ENCODE data around the gene RELA. TPM values are rescaled to one million over a fixed set of nuclear protein-coding genes. Genes with fewer than 3 reads are reported as not detected.
A peak's percentile ranks its signal among the peaks of the same experiment; 100 is the strongest.

RELA gene
- total RNA-seq, 1 experiment from 2014 or later = 35.1 TPM

DNA sequence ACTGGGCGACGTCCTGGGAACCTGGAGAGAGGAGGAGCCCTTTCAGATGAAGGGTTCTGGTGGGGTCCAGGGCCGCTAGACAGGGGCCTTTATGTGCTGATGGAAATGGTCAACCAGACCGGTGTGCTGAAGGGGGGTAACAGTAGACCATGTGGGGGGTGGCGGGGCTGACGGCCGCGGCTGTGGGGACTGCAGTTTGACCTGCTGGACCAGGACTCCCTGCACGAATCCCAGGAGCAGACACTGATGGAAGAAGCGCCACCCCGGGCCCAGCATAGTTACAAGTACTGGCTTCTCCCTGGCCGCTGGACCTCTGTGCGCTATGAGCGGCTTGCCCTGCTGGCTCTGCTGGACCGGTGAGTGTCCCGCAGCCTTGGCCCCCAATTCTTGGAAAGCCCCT, 40.7 kb downstream of the RELA start:
- DNase-seq (ENCODE audit: low spot score) = no peak
- H3K4me1 Mint-ChIP-seq = no peaks in the 10 kb centered on the region; the same call in 1 of the 2 replicates
- H3K9me3 Mint-ChIP-seq = no peaks in the 10 kb centered on the region
- 0 out of 2 replicates have a peak overlapping the region, but pooled peaks have one; percentile 87 for H3K27ac Mint-ChIP-seq
- POLR2A ChIA-PET = no interaction called here
- H3K27me3 Mint-ChIP-seq (ENCODE audit: low read depth) = no peaks in the 10 kb centered on the region
- TF ChIP-seq, protein P1, sequence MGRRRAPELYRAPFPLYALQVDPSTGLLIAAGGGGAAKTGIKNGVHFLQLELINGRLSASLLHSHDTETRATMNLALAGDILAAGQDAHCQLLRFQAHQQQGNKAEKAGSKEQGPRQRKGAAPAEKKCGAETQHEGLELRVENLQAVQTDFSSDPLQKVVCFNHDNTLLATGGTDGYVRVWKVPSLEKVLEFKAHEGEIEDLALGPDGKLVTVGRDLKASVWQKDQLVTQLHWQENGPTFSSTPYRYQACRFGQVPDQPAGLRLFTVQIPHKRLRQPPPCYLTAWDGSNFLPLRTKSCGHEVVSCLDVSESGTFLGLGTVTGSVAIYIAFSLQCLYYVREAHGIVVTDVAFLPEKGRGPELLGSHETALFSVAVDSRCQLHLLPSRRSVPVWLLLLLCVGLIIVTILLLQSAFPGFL (CRISPR knock-in tag; IDR thresholded peaks at IDR 0.05; ENCODE audit: borderline replicate concordance) = no peak
- TF ChIP-seq ZNF121 (CRISPR knock-in tag; IDR thresholded peaks at IDR 0.05) (no peak), MXD4 (CRISPR knock-in tag; IDR thresholded peaks at IDR 0.05; ENCODE audit: borderline replicate concordance) (no peak), JAZF1 (CRISPR knock-in tag; IDR thresholded peaks at IDR 0.05) (no peak), ZNF396 (CRISPR knock-in tag; IDR thresholded peaks at IDR 0.05; ENCODE audit: borderline replicate concordance) (no peak), ZNF425 (CRISPR knock-in tag; conservative IDR thresholded peaks at IDR 0.05) (no peak), GRHL2 (CRISPR knock-in tag; IDR thresholded peaks at IDR 0.05; ENCODE audit: insufficient replicate concordance, severe bottlenecking) (no peak), ERG (CRISPR knock-in tag; IDR thresholded peaks at IDR 0.05) (no peak), FOXP1 (CRISPR knock-in tag; IDR thresholded peaks at IDR 0.05; ENCODE audit: borderline replicate concordance) (no peak)
- TF ChIP-seq, protein P2, sequence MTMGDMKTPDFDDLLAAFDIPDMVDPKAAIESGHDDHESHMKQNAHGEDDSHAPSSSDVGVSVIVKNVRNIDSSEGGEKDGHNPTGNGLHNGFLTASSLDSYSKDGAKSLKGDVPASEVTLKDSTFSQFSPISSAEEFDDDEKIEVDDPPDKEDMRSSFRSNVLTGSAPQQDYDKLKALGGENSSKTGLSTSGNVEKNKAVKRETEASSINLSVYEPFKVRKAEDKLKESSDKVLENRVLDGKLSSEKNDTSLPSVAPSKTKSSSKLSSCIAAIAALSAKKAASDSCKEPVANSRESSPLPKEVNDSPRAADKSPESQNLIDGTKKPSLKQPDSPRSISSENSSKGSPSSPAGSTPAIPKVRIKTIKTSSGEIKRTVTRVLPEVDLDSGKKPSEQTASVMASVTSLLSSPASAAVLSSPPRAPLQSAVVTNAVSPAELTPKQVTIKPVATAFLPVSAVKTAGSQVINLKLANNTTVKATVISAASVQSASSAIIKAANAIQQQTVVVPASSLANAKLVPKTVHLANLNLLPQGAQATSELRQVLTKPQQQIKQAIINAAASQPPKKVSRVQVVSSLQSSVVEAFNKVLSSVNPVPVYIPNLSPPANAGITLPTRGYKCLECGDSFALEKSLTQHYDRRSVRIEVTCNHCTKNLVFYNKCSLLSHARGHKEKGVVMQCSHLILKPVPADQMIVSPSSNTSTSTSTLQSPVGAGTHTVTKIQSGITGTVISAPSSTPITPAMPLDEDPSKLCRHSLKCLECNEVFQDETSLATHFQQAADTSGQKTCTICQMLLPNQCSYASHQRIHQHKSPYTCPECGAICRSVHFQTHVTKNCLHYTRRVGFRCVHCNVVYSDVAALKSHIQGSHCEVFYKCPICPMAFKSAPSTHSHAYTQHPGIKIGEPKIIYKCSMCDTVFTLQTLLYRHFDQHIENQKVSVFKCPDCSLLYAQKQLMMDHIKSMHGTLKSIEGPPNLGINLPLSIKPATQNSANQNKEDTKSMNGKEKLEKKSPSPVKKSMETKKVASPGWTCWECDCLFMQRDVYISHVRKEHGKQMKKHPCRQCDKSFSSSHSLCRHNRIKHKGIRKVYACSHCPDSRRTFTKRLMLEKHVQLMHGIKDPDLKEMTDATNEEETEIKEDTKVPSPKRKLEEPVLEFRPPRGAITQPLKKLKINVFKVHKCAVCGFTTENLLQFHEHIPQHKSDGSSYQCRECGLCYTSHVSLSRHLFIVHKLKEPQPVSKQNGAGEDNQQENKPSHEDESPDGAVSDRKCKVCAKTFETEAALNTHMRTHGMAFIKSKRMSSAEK (CRISPR knock-in tag; IDR thresholded peaks at IDR 0.05; ENCODE audit: borderline replicate concordance) = no peak
- TF ChIP-seq, protein P3, sequence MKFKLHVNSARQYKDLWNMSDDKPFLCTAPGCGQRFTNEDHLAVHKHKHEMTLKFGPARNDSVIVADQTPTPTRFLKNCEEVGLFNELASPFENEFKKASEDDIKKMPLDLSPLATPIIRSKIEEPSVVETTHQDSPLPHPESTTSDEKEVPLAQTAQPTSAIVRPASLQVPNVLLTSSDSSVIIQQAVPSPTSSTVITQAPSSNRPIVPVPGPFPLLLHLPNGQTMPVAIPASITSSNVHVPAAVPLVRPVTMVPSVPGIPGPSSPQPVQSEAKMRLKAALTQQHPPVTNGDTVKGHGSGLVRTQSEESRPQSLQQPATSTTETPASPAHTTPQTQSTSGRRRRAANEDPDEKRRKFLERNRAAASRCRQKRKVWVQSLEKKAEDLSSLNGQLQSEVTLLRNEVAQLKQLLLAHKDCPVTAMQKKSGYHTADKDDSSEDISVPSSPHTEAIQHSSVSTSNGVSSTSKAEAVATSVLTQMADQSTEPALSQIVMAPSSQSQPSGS (CRISPR knock-in tag; IDR thresholded peaks at IDR 0.05; ENCODE audit: borderline replicate concordance, low read depth) = no peak
- TF ChIP-seq, protein P4, sequence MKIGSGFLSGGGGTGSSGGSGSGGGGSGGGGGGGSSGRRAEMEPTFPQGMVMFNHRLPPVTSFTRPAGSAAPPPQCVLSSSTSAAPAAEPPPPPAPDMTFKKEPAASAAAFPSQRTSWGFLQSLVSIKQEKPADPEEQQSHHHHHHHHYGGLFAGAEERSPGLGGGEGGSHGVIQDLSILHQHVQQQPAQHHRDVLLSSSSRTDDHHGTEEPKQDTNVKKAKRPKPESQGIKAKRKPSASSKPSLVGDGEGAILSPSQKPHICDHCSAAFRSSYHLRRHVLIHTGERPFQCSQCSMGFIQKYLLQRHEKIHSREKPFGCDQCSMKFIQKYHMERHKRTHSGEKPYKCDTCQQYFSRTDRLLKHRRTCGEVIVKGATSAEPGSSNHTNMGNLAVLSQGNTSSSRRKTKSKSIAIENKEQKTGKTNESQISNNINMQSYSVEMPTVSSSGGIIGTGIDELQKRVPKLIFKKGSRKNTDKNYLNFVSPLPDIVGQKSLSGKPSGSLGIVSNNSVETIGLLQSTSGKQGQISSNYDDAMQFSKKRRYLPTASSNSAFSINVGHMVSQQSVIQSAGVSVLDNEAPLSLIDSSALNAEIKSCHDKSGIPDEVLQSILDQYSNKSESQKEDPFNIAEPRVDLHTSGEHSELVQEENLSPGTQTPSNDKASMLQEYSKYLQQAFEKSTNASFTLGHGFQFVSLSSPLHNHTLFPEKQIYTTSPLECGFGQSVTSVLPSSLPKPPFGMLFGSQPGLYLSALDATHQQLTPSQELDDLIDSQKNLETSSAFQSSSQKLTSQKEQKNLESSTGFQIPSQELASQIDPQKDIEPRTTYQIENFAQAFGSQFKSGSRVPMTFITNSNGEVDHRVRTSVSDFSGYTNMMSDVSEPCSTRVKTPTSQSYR (CRISPR knock-in tag; IDR thresholded peaks at IDR 0.05) = no peak
- TF ChIP-seq, protein P5, sequence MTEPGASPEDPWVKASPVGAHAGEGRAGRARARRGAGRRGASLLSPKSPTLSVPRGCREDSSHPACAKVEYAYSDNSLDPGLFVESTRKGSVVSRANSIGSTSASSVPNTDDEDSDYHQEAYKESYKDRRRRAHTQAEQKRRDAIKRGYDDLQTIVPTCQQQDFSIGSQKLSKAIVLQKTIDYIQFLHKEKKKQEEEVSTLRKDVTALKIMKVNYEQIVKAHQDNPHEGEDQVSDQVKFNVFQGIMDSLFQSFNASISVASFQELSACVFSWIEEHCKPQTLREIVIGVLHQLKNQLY (CRISPR knock-in tag; IDR thresholded peaks at IDR 0.05) = no peak
- peaks cover 23% of the 10 kb centered on the region for H3K36me3 Mint-ChIP-seq
- no peak for ATAC-seq
- H3K4me3 Mint-ChIP-seq = no peak overlapping the region
- CTCF ChIA-PET = no interaction called here

All from WTC11 (cell line).